Kidney tubule cell (primary cell): ENCODE measurements around the gene RAB21.

Experiments used
- DNase-seq: peaks from one replicate; pipeline ENCODE4 v3.0.0-alpha.2; 2018; ENCODE audit warnings: low spot score

RAB21 gene

GRCh38 chr12:71754461-71755145 is at the start of gene RAB21:
Gene RAB21 (plus strand): TSS chr12:71754863. CDS start chr12:71755130, 267 bp downstream.
- DNase-seq: peak; percentile 98

- no peak for DNase-seq
Measured at GRCh38 chr12:71704920-71705319, 49.7 kb upstream of the RAB21 start.

- DNase-seq: no peak
Measured at GRCh38 chr12:71708658-71709057, 46.0 kb upstream of the RAB21 start.

GRCh38 chr12:71710276-71711125 is 44.2 kb upstream of the RAB21 start:
- DNase-seq: peak; percentile 93

- DNase-seq: no peak
Measured at GRCh38 chr12:71718611-71719010, 36.1 kb upstream of the RAB21 start.

GRCh38 chr12:71719647-71720370 is 34.9 kb upstream of the RAB21 start:
- DNase-seq: peak; percentile 25

GRCh38 chr12:71721783-71722505 is 32.7 kb upstream of the RAB21 start:
- no peak for DNase-seq

- no peak for DNase-seq
Measured at GRCh38 chr12:71725011-71725410, 29.7 kb upstream of the RAB21 start.

- no peak for DNase-seq
Measured at GRCh38 chr12:71726548-71726947, 28.1 kb upstream of the RAB21 start.

- DNase-seq: no peak
Measured at GRCh38 chr12:71727958-71728357, 26.7 kb upstream of the RAB21 start.

GRCh38 chr12:71730936-71731335 is 23.7 kb upstream of the RAB21 start:
- no peak for DNase-seq

GRCh38 chr12:71731439-71732356 is 23.0 kb upstream of the RAB21 start:
- peak; percentile 32 for DNase-seq

GRCh38 chr12:71732357-71732712 is 22.3 kb upstream of the RAB21 start:
- DNase-seq: no peak

GRCh38 chr12:71737197-71737596 is 17.5 kb upstream of the RAB21 start:
- DNase-seq: no peak

GRCh38 chr12:71742998-71743397 is 11.7 kb upstream of the RAB21 start:
- no peak for DNase-seq

GRCh38 chr12:71744522-71745300 is 10.0 kb upstream of the RAB21 start:
- no peak for DNase-seq

- DNase-seq: peak; percentile 75
Measured at GRCh38 chr12:71746974-71747611, 7.6 kb upstream of the RAB21 start.

- no peak for DNase-seq
Measured at GRCh38 chr12:71748081-71748850, 6.4 kb upstream of the RAB21 start.

GRCh38 chr12:71749666-71750065 is 5.0 kb upstream of the RAB21 start:
- DNase-seq: no peak
